TTC549 (cell line): ENCODE measurements around the gene IFNAR2.
A peak's percentile ranks its signal among the peaks of the same experiment; 100 is the strongest.

Experiments
- FAIRE-seq: peaks from 2 replicates; lab custom pipeline; 2012; peaks lifted over from hg19 to GRCh38; lab: Jason Lieb, UNC

IFNAR2 gene

DNA sequence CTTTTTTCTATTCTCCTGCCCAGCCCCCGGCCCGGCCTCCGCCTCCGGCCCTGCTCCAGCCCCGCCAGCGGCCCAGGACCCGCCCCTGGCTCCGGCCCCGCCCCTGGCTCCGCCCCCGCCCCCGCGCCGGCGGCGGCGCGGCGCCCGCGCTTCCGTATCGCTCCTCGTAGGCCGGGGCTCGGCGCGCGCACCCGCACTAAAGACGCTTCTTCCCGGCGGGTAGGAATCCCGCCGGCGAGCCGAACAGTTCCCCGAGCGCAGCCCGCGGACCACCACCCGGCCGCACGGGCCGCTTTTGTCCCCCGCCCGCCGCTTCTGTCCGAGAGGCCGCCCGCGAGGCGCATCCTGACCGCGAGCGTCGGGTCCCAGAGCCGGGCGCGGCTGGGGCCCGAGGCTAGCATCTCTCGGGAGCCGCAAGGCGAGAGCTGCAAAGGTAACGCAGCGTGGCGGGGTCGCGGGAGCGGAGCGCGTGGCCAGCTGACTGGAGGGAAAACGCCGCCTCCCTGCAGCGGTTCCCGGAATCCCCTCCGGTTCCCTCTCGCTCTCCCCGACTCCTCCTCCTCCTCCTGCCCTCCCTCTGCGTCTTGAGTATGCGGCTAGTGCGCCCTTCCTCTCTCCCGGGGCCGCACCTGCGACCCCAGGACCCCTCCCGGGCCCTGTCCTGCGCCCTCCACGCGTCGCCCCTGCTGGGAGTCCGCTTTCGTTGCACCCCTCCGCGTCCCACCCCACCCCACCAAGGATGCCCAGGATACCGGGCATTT, at the start of gene IFNAR2:
Gene IFNAR2, plus strand, starts transcription at position 155 of the 761 bp plus-strand sequence. CDS start 11,985 bp downstream, outside the sequence.
- no peak for FAIRE-seq

DNA sequence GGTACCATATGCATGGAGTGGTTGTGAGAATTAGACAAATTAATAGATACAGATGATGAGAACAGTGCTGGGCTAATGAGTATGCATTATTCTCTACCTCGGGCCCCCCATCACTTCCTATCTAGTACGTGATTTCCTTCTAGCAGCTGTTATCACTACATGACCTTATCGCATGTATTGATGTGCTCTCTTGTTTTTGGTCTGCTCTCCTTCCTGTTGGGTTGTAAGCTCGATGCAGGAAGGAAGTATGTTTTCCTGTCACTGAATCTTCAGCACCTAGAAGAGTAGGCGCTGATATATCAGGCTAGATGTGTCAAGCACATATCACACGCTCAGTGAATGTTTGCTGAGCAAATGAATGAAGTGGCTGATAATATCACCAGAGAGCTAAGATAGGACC, 43.9 kb upstream of the IFNAR2 start:
- no peak for FAIRE-seq

DNA sequence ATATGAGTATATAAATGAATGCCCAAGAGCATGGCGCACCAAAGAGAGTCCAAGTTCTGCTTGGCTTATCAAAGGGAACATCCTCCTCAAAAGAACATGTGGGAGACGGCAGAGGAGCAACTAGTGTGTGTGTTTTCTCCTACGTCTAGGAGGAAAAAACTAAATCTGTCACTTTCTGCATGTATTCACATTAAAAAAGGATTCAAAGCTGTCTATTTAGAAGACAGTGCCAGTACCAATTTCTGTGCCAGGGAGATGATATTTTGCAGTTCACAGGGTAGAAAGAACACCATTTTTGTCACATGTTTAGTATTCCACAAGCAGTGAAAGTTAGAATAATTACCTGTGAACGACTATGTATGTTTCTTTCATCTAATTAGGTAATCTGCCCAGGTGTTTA, 42.5 kb upstream of the IFNAR2 start:
- FAIRE-seq, result no peak

DNA sequence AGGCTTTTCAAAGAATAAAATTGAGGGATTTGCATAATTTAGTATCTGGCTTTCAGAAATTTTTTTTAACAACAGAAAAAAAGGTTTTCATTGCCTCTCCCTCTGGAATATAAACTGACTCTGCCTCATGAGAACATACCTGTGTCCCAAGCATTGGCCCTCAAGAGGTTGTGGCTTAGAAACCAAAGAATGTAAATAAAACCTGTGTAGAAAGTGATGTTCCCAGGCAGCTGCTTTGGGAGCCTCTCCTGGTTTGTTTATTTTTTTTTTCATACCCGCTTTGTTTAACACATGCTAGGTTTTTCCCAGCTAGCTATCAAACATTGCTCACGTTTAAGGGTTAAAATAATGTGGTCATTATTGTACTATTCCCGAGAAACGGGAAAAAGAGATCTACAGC, 40.5 kb upstream of the IFNAR2 start:
- FAIRE-seq, result no peak

DNA sequence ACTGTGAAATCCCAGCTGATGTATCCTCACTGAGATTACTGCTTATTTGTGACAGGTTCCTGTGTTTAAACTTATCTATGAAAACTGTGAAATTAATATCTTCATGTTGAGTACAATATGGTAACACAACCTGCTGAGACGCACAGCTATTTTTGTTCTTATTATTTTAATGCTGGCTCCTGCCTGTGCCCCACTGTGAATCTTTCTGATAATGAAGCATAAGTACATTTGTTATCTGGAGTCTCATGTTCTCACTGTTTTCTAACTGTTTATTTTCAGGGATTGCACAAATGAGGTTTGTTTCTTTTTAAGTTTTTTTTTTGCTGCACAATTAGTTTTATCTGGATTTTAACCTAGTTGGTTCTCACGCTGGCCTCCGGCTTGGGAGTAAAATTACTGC, 39.9 kb upstream of the IFNAR2 start:
- no peak for FAIRE-seq

DNA sequence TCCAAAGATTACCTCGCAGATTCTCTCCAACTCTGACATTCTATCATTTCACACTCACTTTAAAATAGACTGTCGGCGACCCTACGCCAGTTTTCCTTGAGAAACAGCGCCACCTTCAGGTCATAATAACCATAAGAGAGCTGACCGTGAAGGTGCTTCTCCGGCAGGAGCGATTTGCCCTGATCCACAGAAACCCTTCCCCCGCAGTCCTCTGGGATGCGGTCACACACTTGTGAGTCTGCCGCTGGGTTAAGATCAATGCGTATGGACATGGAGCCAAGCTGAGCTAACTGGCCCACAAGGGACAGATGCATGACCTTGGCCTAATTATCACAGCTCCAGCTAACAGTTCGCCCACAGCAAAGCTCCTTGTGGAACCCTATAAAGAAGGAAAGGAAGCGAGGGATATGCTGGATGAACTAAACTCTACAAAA, 32.8 kb upstream of the IFNAR2 start:
- FAIRE-seq, result no peak

DNA sequence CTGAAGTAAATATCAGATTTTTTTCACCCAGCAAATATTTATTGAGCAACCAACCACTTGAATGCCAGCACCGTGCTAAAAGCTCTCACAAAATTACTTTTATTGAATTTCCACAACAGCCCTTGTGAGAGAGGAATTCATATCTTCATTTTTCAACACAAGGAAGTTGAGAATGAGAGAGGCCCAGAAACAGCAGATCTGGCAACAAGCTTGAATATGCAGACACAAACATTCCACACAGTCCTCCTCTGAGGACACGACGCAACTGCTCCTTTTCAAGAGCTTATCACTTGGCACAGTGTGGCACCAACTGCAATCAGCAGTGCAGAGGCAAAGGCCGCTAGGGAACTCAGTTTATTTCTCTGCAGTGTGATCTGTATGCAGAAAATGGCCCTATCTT, 32.2 kb upstream of the IFNAR2 start:
- no peak for FAIRE-seq

DNA sequence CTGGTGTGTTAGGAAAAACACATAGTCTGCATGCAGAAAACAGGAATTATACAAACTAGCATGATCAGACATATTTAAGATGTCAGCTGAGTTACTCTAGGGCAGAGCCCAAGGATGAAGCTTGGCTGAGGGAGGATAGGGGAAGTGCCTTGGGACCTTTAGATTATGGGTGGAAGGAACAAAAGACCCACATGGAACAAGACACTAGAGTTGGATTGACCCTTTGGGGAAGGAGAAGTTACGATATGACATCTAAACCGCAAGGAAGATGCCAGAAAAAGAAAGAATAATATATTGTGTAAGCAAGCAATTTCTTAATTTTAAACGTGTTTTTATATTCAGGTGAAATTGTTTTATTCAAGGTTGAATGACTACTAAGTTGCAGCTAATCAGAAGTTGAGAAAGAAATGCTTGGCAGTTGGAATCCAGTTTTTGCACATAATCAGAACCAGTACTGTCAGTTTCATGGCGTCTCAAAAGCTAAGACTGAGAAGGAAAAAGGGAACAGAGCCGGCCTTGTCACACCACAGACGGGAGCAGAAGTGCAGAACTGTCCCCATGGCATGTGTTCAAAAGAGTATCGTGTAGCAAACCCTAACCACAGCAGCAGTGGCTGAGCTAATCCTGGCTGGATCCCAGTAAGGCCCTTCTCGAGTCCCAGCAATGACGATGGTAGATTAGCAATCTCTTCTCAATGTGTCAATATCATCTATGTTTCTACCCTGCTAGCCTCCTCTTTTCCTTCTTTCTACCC, 31.2 kb upstream of the IFNAR2 start:
- FAIRE-seq, result no peak

DNA sequence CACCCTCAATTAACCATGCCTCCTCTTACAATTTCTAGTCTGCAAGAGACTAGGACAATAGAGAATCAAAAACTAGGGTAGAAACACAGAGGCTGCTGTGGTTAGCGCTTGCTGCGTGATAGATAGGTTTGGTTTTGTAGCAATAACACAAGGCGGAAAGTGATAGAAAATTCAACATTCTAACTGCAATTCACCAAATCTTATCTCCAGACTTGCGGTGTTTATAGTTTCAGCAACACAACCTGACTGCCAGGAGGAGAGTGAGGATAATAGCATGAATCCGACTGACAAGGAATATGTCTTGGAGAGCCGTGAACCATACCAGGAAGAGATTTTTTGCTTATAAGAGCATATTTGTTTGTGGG, 30.7 kb upstream of the IFNAR2 start:
- FAIRE-seq, result no peak

DNA sequence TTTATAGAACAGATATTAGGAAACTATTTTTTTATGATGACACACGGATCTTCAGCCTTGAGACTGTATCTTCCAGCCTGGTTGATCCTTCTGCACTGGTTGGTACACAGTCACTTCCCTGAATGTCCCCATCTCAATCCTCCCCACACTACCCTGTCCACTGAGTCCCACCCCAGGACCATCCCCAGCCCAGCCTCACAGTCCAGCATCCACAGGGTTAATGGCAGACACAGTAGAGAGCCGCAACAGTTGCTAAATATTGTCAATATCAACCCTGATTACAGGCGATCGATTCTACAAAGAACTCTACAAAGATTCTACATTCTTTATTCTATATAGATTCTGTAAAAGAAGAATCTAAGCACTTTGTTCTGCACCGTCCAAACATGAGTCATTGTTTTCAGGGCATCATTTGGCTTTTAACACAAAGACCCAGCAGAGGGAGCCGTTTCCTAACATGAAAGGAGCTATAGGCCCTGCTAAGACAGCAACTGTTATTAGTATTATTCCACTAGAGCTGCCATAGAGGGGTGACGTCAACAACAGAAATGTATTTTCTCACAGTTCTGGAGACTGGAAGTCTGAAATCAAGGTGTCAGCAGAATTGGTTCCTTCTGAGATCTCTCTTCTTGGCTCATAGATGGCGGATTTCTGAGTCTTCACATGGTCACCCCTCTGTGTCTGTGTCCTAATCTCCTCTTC, 30.1 kb upstream of the IFNAR2 start:
- peak; percentile 80 for FAIRE-seq

DNA sequence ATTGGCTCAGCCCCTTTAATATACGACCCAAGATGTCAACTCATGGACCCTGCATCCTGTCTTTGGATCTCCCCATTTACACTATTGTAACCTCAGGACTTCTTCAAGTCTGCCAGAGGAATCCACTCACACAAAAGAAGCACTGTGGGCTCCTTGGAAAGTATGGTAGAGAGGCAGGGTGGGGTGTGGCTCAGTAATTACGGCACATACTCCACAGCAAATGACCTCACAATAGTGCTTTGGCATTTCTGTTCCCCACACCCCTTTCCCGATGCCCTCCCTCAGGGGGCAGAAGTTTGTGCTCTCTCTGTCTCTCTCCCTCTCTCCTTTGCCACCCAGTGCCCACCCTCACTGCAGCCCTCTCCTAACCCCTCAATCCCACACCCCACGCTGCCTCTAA, 27.8 kb upstream of the IFNAR2 start:
- FAIRE-seq, result no peak

DNA sequence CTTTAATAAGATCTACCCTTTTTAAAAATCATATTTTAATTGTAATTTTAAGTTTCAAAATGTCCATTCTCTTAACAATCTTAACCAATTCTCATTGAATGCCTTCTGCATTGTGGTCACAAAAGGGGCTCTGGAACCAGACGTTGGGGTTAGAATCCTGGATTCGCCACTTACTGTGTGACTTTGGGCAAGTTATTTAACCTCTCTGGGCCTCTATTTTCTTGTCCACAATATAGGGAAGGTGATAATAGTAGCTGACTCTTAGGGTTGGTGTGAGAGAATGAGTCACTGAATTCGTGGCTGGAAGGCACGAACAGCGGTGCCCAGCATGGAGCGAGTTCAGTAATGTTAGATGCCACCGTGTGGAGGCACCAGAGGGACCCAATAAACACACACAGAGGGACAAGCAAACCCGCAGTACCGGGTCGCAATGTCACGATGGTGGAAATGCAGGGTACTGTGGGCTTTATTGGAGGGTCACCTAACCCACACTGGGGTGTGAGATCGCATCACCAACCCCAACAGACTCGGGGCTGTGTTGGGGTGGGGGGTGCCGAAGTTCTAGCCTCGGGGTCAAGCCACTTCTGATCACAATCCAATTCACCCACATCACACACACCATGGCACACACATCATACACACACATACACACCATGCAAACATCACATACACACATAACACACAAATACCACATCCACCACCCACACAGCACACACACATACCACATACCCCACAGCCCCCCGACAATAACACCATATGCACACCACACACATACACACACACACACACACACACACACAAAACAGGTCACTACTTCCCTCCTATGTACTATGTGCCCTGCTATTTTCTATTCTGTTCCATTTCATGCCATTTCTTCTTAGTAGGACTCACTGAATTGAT, 27.0 kb upstream of the IFNAR2 start:
- no peak for FAIRE-seq

DNA sequence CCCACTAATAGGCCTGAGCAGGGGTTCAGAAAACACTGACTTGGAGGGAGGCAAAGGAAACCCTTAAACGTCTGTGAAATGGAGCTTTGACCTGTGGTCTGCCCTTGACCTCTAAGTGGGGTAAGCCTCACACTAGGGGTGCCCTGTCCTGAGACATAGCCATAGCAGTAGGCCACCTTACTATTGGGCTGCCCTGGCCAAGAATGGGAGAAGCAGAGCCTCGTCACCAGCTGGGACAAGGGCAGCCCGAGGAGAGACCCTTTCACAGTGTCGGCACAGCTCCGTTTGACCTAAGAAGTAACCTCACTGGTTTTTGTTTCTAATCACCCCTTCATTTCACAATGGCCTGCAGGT, 26.4 kb upstream of the IFNAR2 start:
- FAIRE-seq, result no peak

DNA sequence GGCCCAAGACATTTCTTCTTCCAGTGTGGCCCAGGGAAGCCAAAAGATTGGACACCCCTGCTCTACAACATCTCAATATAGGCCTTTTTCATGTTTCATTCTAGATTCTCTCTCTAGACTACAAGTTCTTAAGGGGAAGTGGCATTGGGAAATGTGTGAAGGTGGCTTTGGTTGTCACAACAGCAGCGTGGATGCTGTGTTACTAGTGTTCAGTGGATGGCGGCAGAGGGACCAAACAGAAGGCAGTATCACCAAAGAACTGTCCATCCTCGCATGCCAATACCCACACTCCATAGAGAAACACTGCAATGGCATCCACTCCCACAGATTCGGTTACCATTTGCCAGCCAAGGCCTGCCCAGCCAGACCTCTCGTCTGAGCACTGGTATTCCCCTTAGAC, 24.3 kb upstream of the IFNAR2 start:
- no peak for FAIRE-seq

DNA sequence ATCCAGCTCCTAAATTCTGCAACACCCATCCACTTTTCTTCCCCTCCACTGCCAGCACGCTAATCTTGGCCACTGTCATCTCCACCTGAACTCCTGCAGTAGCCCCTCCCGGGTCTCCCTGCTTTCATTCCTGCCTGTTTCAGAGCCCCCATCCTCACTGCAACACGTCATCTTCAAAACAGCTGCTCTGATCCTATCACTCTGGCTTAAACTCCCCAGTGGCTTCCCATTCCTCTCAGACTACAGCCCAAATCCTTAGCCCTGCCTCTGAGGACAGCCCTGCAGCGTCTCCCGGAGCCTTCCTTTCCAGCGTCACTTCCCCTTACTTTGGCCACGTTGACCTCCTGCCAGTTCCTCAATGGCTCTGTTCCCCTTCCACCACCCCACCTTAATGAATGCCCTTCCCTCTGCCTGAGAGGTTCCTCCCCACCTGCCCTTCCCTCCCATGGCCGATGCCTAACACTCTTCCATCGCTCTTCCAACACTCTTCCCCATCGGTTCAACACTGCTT, 22.9 kb upstream of the IFNAR2 start:
- FAIRE-seq, result no peak

DNA sequence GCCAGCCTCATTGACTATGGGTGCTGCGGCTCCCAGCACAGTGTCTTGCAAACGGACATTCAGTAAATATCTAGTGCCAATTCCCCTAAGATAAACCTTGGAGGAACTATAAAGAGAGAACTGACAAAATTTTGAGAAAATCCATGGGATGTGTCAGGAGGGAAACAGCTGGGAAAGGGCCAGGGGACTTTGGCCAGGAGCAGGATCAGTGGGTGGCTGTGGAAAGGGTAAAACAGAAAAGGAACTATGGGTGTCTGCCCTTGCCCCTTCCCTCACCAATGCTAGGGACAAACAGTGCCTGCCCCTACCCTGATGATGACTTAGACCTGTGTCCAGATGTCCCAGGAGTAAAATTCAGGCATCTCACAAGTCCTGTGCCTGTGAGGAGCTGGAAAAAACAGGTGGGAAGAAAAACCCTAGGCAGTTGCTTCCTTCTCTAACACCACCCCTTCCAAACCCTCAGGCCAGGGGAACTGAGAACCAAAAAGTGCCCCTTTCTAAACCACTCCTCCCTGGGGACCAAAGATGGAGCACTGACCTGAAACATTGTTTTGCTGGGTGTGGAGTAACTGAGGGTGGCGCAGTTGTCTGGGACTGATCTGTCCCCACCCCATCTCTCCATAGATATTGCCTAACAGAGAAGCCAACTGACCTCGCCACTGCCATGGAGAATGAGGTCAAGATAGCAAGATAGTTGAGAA, 22.1 kb upstream of the IFNAR2 start:
- no peak for FAIRE-seq

DNA sequence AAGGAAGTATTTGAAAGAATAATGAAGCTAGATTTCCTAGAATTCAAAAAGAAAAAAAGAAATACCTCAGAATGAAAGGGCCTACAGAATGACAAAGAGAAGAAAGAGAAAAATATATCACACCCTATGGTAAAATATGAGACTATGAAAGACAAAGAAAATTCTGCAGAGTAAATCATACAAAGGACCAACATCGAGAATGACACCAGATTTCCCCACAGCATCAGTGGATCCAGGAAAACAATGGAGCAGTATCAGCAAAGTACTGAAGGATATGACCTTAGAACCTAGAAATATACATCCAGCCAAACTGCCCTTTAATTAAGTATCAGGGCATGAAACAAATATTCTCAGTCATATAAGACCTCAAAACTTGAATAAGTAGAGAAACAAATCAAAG, 21.2 kb upstream of the IFNAR2 start:
- no peak for FAIRE-seq

DNA sequence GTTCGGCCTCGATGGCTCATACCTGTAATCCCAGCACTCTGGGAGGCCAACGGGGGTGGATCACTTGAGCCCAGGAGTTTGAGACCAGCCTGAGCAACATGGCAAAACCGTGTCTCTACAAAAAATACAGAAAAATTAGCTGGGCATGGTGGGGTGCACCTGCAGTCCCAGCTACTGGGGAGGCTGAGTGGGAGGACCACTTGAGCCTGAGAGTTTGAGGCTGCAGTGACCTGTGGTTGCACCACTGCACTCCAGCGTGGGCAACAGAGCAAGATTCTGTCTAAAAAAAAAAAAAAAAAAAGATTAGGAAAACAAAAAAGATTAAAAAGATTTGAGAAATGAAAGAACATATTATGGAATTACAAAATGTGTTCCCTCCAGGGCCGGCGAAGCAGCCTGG, 18.4 kb upstream of the IFNAR2 start:
- no peak for FAIRE-seq

DNA sequence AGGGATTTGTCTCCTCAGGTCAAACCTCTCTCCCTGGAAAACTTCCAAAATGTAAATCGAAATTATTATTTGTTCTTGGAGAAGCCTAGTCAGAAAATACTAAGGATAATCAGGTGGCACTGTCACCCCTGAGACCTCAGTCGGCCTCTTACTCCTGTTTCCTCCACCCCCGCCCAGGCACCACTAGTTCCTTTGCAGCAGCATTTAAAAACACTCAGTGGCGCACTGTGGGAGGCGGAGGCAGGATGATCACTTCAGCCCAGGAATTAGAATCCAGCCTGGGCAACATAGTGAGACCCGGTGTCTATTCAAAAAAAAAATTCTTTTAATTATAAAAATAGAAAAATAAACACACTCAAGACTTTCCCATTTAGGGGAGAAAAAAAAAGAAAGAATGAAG, 18.0 kb upstream of the IFNAR2 start:
- no peak for FAIRE-seq

DNA sequence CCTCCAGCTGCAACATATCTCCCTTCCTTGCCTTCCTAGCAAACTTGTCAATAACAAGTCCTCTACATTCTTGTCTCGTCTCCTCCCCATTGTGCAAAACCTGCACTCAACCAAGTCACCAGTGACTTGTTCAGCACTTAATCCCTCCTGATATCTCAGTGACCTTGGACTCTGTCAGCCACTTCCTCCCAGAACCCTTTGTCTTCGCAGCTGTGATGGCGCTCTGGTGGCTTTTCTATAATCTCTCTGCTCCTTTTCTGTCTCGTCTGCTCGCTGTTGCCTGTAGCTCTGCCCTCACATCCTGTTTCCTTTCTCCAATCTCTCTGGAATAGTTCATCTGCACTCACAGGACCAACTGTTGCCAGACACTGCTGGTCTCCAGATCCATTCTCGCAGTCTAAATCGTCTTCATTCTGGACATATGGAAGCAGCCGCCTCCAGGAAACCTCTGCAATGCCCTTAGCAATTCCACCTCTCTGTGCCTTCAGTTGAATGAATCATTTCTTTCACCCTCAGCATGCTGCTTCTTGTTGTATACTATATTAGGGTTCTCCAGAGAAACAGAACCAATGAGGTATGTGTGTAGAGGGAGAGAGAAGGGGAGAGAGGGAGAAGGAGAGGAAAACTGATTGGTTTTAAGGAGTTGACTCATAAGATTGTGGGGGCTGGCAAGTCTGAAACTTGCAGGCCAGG, 17.4 kb upstream of the IFNAR2 start:
- FAIRE-seq, result no peak

DNA sequence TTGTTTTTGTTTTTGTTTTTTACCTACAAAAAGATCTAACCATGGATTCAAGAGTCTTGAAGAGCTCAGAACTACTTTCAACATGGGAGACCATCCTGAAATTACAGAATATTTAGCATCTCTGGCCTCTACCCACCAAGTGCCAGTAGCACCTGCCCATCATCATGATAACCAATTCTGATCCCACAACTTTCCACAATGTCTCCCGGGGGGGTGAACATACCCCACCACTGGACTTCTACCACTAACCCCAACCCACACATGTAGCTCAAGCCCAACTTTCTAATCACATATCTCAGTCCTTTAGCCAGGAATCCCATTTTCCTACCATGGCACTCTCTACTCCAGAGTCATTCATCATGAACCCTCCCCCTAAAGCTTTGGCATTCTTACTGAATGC, 15.7 kb upstream of the IFNAR2 start:
- no peak for FAIRE-seq
